ENCODE measurements around the gene CRTAC1.

CRTAC1 gene

GRCh38 chr10:97961945-97962344 is 68.5 kb downstream of the CRTAC1 start:
- no peak for DNase-seq (ENCODE audit: low read depth)
- TF ChIP-seq CTCF (IDR thresholded peaks at IDR 0.05; ENCODE audit: insufficient read depth, low read depth, low read length, missing control alignments) = no peak
- no peak overlapping the region for H3K4me3 ChIP-seq (ENCODE audit: low read depth, low read length)

GRCh38 chr10:97960269-97961056 is 70.0 kb downstream of the CRTAC1 start:
- no peak for TF ChIP-seq CTCF (IDR thresholded peaks at IDR 0.05; ENCODE audit: insufficient read depth, low read depth, low read length, missing control alignments)
- no peak for DNase-seq (ENCODE audit: low read depth)

GRCh38 chr10:97949462-97949861 is 81.0 kb downstream of the CRTAC1 start:
- H3K4me3 ChIP-seq (ENCODE audit: low read depth, low read length) = no peak overlapping the region
- no peak for DNase-seq (ENCODE audit: low read depth)
- no peak for TF ChIP-seq CTCF (IDR thresholded peaks at IDR 0.05; ENCODE audit: insufficient read depth, low read depth, low read length, missing control alignments)

More at GRCh38 chr10:97960269-97961056, 70.0 kb downstream of the CRTAC1 start:
- no peak overlapping the region for H3K4me3 ChIP-seq (ENCODE audit: low read depth, low read length)

GRCh38 chr10:97948822-97949221 is 81.6 kb downstream of the CRTAC1 start:
- TF ChIP-seq CTCF (IDR thresholded peaks at IDR 0.05; ENCODE audit: insufficient read depth, low read depth, low read length, missing control alignments) = no peak
- no peak for DNase-seq (ENCODE audit: low read depth)
- no peak overlapping the region for H3K4me3 ChIP-seq (ENCODE audit: low read depth, low read length)

- no peak for DNase-seq (ENCODE audit: low read depth)
- TF ChIP-seq CTCF (IDR thresholded peaks at IDR 0.05; ENCODE audit: insufficient read depth, low read depth, low read length, missing control alignments) = no peak
- H3K4me3 ChIP-seq (ENCODE audit: low read depth, low read length) = no peak overlapping the region
These were observed 85.6 kb downstream of the CRTAC1 start for GRCh38 chr10:97944772-97945171.

GRCh38 chr10:97943294-97943693 is 87.1 kb downstream of the CRTAC1 start:
- H3K4me3 ChIP-seq (ENCODE audit: low read depth, low read length) = no peak overlapping the region
- no peak for TF ChIP-seq CTCF (IDR thresholded peaks at IDR 0.05; ENCODE audit: insufficient read depth, low read depth, low read length, missing control alignments)
- DNase-seq (ENCODE audit: low read depth) = no peak

GRCh38 chr10:97940534-97940933 is 89.9 kb downstream of the CRTAC1 start:
- H3K4me3 ChIP-seq (ENCODE audit: low read depth, low read length) = no peak overlapping the region
- DNase-seq (ENCODE audit: low read depth) = no peak
- no peak for TF ChIP-seq CTCF (IDR thresholded peaks at IDR 0.05; ENCODE audit: insufficient read depth, low read depth, low read length, missing control alignments)
